Right lung (tissue), 5 donors: ENCODE data around the gene PDGFD. TPM values are rescaled to one million over a fixed set of nuclear protein-coding genes. Genes with fewer than 3 reads are reported as not detected.

Experiments
- polyA plus RNA-seq, 5 donors: library from polyadenylated mRNA; unstranded; fragments of 120-200 nt; gene quantifications; one replicate each; pipeline versions ENCODE4 v1.2.1 to v1.2.3, GENCODE V29; 2013; ENCODE audit warnings: inconsistent platforms in 1 of 5, low replicate concordance in 1 of 5; ENCODE audit not compliant: insufficient read length in 5 of 5, insufficient read depth in 1 of 5

Gene PDGFD
- polyA plus RNA-seq, 5 donors, result 4.3 to 7.6 (median 6.0) TPM

Other genes starting within 250 kb of the PDGFD start
- not detected for gene DDI1, start 127.5 kb downstream of the PDGFD start, polyA plus RNA-seq